GM19372 (cell line): Measurements from ENCODE around the gene CTBP2.

Source experiments
- ATAC-seq: cut with Tn5 transposase; IDR thresholded peaks from one replicate; pipeline ENCODE4 v1.9.1; 2021; ENCODE audit warnings: mild to moderate bottlenecking, low read depth, moderate library complexity; ENCODE audit not compliant: unreplicated experiment

The CTBP2 gene

DNA sequence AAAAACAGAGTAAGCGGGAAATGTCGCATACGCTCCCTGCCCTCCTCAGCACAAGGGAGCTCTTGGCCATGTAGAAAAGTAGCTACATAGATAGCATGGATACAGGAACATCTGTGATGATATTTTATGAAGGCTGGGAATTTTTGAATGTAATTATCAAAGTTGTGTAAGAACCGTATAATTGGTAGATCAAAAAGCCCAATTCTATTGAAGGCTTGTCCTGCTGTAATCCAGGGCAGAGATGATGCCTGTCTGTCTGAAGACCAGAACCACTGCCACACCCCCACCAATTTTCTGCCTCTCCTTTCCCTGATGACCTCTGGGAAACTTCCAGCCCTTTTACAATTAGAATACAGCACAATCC lies 167.0 kb downstream of the CTBP2 start:
- no peak for ATAC-seq

DNA sequence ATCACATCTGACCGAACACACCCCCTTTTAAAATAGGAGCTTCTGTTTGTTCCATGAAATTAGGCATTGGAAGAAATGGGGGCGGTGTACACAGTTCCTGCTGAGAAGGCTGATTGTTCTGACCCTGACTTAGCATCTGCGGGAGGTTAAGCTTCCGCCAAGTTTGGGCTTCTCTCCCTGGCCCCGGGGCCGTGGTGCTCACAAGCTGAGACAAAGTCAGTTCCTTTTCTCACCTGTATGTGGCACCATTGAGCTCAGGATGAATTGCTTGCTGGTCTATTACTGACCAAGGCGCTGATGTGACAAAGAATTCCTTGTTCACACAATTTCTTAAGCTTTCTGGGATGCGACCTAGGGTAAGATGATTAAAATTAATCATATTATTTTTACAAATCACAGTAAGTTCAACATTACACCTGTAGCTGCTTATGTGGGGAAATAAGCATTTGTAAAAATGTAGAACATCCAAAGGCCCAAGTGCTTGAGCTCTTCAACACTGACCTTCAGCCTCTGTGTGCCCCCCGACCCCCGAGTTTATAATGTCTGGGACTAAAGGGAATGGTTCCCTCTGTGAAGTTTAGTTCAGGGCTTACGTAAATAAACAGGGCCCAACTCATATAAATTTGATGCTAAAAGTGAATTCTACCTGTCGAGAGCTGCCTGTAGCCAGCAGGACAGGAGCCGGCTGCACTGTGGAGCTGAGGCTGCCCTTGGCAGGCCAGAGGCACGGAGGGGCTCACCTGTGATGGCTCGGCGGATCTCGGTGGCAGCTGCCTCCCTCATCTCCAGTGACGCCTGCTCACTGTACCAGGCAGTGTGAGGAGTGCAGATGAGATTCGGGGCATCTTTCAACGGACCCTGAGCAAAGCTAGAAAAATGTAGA lies 167.7 kb downstream of the CTBP2 start:
- no peak for ATAC-seq

DNA sequence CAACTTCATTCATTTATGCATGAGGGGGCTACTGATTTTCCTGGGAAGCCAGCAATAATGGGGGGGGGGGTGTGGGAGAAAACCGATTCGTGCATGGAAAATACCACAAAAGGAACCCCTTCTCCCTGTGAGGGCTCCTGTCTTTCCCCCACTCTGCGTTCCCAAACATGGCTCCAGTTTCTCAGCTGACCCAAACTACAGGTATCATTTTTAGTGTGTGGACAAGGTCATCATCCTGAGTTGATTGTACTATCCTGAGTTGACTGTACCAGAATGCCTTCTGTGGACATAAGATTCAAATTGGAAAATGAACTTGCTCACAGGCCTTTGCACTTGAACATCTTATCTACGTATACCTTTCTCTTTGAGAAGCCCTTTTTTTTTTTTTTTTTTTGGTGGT lies 168.5 kb downstream of the CTBP2 start:
- ATAC-seq: no peak

DNA sequence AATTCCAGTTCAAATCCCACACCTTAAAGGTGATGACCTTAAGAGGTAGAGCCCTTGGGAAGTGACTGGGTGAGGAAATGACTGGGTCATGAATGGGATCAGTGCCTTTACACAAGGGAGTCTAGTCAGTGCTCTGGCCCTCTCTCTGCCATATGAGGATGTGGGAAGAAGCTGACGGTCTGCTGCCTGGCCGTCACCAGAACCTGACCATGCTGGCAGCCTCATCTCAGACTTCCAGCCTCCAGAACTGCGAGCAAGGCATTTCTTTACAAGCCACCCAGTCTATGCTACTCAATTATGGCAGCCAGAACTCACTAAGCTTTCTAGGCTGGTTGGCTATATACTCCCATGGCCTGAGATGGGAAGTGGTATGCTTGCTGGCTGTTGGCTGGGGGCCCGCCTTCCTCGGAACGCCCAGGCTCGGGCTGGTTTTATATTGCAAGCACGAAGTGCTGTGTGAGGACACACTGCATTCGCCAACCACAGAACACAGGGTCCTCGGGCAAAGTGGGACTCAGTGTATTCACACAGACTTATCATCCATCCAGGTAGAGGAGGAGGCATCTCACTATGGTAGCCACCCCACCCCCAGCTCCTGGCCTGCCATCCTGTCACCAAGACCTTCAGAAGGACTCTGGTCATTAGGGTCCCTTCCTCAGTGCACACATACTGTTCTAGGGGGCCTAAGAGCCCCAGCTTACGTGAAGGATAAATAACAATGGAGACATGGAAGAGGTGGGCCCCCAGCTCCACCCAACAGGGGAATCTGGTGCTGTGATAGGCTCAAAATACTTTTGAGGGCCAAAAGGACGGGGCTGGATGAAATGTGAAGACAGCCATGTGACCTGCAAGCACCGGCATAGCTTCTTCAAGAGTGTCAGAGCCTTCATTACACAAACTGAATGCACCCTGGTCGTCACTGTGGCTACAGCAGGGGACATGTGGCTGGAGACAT lies 169.4 kb downstream of the CTBP2 start:
- no peak for ATAC-seq

DNA sequence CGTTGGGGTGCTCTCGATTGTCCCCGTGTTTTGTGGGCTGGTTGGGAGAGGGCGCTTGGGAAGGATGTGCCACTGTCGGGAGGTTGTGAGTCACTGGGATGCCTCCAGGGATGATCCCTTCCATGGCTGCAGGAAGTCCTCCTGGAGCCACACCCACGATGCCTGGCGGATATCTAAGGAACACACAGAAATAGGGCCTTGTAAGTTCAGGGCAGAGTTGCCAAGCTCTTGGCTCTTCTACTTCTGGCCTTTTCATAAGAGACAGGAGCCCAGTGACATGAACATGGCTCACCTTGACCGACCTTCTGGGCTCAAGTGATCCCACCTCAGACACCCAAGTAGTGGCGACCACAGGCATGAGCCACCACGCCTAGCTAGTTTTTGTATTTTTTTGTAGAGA lies 170.8 kb downstream of the CTBP2 start:
- no peak for ATAC-seq

DNA sequence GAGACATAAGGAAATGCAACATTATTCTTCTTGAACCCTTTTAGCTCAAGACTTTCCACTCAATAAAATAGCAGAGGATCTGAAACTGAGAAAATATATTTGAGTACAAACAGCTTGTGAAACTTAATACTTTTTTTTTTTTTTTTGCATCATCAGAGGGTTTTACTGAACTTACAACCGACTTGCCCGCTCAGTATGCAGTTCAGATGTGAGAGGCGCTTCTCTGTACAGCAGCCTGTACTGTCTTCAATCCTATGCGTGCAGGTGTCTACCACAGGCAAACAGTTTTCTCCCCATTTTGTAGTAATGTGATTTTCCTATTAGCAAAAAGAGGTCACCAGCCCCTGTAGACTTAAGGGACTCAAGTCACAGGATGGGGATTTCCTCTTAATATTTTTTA lies 171.6 kb downstream of the CTBP2 start:
- peak; percentile 82 for ATAC-seq

DNA sequence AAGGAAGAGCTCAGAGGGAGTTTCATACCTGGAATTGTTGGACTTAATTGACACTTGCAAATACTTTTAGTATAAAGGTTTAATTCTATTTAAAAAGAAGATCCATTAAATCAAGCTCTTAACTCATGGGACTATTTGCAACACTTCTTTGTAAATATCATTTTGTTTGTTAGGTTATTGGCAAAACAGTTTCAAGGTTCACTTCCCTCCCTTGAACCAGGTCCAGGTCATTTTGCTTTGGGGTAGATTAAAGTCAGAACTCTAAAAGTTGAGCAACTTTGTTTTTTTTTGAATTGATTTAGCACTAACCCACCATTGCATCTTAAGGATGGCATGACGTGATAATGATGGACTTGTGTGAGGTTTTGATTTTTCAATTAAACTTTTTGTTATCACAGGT lies 172.6 kb downstream of the CTBP2 start:
- ATAC-seq: no peak

DNA sequence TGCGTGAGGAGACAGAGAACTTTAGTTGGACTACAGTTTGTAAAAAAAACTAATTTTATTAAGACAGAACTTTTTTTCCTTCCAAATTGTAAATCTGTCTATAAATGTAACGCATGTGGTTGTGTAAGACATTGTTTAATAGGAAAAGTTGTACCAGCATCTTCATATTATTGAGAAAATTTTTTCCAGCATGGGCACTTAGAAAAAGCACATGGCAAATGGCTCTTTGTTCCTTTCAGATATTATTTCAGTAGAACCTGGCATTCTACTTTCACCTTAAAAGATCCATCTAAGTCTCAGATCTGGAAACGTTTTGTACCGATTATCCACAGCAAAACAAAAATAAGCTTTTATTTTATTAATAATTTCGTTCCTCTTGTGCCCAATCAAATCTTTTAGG lies 175.2 kb downstream of the CTBP2 start:
- no peak for ATAC-seq

DNA sequence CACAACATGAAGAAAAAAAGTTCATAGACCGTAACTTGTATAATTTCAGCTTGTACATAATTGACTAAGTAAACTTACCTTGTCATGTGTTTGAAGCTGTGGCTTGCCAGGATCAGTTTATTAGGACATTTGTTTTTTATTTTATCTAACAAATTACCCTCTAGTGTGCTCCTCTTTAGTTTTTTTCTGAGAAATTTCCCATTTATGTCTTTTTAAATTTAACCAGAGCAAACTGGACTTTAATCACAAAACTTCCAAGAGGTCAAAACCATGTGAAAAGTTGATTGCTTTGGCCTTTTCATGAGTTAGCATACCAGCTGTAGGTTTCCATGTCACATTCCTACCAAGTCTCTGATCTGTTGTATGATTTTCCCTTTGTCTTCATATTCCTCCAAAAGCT lies 176.0 kb downstream of the CTBP2 start:
- no peak for ATAC-seq

DNA sequence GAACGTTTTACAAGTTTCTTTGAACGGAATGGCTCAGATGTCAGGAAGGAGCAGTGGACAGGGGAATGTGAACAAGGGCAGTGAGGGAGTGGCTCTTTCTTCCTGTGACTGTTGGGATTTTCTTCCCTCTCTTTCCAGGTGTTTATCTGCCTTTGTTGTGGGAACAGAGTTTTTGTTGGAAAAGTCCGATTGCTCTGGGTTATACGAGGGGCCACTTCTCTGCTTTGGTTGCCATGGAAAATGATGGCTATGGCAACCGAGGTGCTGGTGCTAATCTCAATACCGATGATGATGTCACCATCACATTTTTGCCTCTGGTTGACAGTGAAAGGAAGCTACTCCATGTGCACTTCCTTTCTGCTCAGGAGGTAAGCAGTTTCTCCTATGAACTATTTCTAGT lies 177.0 kb downstream of the CTBP2 start:
- no peak for ATAC-seq

DNA sequence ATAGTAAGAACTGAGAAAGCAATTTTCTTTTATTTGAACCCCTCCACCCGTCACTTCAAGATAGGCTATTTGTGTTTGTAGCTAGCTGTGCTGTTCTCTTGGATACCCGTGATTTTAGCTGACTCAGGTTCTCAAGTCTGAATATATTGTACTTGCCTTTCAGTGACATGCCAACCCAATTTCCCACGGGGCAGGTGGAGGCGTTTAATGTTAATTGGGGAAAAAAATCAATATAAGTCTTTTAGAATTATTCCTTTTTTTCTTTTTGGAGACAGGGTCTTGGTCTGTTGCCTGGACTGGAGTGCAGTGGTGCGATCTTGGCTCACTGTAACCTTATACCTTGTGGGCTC lies 182.0 kb downstream of the CTBP2 start:
- ATAC-seq: no peak

DNA sequence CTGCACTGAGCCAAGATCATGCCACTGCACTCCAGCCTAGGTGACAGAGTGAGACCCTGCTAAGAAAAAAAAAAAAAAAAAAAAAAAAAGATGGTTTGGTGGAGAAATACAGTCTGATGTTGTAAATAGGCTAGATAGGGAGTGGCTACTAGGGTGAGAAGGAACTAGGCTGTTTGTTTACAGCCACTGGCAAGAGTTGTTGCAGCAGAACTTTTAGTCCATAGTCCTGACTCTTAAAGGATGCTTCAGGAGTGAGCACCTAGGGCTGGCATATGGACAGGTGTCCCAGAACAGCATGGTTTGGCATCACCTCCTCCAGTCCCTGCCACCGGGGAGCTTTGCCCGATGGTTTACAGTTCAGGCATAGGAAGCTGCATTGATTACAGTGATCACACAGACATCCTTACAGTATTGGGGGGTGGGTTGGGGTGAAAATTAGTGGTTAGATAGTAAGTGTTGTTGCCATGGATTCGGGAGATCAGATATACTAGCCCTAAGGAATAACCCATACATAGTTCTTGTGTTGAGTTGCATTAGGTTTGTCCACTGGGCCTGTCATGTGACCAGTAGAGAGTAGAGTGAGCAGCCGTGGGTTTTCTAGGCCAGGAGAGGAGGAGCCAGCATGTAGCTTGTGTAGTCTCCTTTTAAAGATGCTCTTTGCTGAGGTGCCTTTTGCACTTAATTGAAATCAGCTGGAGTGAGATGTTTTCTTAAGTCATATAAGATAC lies 182.6 kb downstream of the CTBP2 start:
- no peak for ATAC-seq

DNA sequence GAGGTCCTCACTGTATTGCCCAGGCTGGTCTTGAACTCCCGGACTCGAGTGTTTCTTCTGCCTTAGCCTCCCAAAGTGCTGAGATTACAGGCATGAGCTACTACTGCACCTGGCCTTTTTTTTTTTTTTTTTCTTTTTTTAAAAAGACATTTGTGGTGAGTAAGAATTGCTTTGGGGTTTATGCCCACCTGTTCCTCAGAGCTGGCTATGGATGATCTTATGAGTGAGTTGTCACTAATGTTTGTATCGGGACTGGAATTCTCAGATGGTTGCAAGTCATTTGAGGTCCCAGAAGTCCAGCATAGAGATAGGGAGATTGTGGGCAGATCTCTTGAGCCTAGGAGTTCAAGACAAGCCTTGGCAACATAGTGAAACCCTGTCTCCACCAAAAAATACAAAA lies 183.2 kb downstream of the CTBP2 start:
- ATAC-seq: no peak

DNA sequence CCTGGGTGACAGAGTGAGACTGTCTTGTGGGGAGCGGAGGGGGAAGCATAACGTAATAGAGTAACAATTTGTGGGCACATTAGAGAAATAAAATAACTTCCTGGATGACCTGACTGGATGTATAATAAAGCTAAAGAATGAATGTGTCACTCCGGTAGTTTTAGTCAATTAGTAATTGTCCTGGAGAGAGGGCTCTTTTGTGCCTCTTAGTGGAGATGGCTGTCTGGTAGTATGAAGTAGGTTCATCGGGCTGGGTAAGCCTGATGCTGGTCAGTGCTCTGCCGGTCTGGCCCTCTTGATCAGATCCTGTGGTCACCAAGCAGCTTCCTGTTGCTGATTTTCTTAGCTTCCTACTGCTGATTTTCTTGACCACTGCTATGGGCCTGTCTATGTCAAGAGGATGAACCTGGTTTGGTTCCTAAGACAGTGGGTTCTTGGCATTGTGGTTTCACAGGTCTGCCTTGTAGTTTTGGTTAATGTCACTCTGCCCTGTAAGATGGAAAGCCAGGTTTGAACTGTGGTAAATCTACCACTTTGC lies 184.3 kb downstream of the CTBP2 start:
- ATAC-seq: peak; percentile 61

DNA sequence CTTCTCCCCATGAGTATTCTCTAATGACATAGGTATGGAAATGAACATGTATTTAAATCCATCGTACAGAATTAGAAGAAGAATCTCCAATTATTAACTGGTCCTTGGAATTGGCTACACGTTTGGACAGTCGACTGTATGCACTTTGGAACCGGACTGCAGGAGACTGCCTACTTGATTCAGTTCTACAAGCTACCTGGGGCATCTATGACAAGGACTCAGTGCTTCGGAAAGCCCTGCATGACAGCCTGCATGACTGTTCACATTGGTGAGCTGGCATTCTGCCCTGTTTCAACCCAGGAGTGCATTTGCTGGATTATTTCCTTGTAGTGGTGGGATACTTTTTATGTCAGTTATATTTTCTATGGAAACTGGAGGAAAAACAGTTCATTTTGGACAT lies 186.2 kb downstream of the CTBP2 start:
- ATAC-seq: no peak

DNA sequence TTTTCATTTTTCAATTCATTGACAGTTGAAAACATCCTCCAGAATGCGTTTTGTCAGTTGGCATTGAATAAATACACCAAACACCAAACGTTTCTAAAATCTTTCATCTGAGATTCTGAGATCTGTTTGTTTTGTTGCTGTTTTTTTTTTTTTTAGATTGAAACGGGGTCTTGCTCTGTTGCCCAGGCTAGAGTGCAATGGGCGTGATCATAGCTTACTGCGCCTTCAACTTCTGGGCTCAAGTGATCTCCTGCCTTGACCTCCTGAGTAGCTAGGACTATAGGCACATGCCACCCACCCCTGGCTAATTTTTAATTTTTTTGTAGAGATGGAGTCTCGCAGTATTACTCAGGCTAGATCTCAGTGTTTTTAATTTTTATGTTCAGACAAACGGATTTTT lies 187.7 kb downstream of the CTBP2 start:
- ATAC-seq: no peak

DNA sequence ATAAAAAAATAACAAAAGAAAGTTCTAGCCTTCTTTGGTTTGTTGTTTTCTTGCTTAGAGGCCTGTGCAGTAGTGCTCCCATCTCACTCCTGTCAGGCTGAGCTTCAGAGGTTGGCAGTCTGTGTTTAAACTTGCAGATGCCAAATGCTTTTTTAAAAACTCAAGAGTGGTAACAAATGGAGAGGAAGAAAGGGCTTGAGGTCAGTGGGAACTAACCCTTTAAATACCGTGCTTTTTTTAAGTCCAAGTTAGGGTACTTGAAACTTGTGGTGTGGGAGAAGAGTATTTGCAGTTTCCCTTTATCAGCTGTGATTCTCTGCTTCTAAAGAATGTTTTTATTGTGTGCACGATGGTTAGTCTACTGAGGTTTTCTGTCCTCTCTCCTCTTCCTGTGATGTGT lies 189.1 kb downstream of the CTBP2 start:
- peak; percentile 44 for ATAC-seq

DNA sequence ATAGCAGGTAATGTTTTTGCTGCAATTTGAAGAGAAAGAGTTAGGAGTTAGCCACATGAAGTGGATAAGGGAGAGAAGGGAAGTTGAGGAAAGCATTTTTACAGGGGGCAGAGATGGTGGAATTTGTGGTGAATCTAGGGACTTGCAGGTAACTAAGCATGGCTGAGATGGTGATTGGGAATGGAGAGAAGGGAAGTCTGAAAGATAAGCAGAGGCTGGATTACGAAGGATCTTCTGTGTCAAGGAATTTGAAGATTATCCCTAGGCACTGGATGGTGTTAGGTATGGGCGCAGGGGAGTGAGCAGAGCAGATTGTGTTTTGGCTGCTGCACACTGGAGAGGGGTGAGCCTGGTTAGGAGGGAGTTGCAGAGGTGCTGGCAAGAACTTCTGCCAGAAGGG lies 193.1 kb downstream of the CTBP2 start:
- no peak for ATAC-seq

DNA sequence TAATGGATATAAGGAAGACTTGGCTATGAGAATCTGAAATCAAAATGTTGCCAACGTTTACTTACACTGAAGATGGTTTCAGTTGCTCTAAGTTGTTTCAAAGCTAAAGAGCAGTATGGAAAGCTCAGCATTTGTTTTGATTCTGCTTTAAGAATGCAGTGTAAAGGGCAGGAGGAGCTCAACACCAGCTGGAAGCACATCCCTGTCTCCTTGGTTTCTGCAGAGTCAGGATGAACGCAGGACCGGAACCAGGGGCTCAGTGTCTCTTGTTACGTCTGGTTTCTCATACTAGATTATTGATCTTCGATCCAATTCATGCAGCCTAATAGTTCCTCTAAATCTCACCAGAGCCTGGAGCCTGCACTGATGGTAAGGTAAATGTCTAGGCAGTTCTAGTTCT lies 194.4 kb downstream of the CTBP2 start:
- ATAC-seq: no peak

DNA sequence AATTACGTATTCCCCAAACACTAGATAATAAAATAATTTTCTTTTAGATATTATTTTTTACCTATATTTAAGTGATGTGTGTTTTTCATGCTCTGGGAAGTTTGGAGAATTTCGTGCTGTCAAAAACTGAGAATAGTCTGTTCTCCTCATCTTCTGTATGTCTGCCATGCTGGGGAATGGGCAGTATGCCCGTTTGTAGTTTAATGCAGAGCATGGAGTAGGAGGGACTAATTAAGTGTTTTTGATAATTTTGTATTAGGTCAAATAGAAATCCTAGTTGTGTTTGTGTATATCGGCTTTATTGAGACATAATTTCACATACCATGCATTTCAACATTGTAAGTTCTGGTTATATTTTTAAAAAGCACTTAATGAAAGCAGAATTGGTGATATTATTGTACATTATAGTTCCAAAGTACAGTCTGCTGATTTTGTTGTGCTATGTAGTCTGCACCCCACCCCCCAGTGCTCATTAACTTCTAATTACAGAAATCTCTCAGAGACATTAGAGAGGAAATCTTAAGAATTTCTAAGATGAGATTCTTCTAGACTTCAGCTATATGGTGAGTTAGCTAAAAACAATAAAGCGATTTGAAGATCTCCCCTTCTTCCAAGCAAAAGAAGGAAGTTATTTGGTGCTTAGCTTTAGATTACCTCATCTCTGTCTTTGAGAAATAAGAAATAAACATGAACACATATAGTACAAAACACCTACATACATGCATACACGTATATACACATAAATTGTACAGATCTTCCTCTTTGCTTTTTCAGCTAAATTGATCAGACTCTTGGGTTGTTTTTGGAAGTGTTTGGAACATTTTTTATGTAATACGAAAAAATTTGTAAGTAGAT lies 196.3 kb downstream of the CTBP2 start:
- ATAC-seq: no peak
